ENCODE results near the gene KRTAP4-5.
"Not testable (repeated sequence)": the region's sequence is repeated elsewhere in the genome, so short reads cannot be mapped to it uniquely, and the experiment has no call there.

KRTAP4-5 gene

DNA sequence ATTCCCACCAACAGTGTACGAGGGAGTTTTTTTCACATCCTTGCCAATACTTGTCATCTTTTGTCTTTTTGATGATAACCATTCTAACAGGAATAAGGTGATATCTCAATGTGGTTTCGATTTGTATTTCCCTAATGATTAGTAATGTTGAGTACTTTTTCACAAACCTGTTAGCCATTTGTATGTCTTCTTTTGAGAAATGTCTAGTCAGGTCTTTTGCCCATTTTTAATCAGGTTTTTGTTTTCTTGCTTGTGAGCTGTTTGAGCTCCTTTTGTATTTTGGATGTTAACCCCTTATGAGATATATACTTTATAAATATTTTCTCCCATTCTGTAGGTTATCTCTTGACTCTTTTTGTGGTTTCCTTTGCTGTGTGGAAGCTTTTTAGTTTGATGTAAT is 1.9 kb upstream of the KRTAP4-5 start:
- no peaks in the 10 kb centered on the region for H3K36me3 ChIP-seq (ENCODE audit: insufficient read depth)
- no peaks in the 10 kb centered on the region for H3K79me2 ChIP-seq (ENCODE audit: insufficient read depth, low read depth)
- no peak overlapping the region for H3K4me3 ChIP-seq (IDR thresholded peaks at IDR 0.05; ENCODE audit: insufficient read depth, low read depth, low read length)
- no peaks in the 10 kb centered on the region for H3K27me3 ChIP-seq (ENCODE audit: insufficient read depth, low read depth)
- H3K4me2 ChIP-seq = no peak overlapping the region
- no peak overlapping the region for H3K9ac ChIP-seq
- no peak overlapping the region for H2AFZ ChIP-seq (ENCODE audit: low read depth)
- no peaks in the 10 kb centered on the region for H4K20me1 ChIP-seq (ENCODE audit: insufficient read depth)
- H3K4me1 ChIP-seq (ENCODE audit: low read depth, poor library complexity, severe bottlenecking) = no peaks in the 10 kb centered on the region
- TF ChIP-seq, protein P1, sequence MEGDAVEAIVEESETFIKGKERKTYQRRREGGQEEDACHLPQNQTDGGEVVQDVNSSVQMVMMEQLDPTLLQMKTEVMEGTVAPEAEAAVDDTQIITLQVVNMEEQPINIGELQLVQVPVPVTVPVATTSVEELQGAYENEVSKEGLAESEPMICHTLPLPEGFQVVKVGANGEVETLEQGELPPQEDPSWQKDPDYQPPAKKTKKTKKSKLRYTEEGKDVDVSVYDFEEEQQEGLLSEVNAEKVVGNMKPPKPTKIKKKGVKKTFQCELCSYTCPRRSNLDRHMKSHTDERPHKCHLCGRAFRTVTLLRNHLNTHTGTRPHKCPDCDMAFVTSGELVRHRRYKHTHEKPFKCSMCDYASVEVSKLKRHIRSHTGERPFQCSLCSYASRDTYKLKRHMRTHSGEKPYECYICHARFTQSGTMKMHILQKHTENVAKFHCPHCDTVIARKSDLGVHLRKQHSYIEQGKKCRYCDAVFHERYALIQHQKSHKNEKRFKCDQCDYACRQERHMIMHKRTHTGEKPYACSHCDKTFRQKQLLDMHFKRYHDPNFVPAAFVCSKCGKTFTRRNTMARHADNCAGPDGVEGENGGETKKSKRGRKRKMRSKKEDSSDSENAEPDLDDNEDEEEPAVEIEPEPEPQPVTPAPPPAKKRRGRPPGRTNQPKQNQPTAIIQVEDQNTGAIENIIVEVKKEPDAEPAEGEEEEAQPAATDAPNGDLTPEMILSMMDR (conservative IDR thresholded peaks at IDR 0.05; ENCODE audit: low read depth, low read length) = no peak
- no peak overlapping the region for H3K27ac ChIP-seq

DNA sequence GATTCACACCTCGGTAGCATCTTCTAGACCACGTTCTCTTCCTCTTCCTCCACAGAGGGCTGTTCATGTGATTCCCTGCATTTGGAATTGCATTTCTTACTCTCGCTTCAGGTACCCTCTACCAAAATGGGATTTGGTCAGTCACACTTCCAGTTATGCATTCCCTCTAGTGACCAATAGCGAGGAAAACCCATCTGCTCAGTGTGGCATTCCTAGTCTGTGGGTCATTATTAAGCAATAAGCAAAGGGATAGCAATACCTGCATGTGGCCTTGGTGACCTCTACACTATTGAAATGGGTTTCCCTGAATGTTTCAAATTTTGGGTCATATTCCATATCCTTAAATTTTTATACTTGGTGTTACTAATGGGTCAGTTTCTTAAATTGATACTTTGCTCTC is 401 bp upstream of the KRTAP4-5 start:
- no peaks in the 10 kb centered on the region for H3K36me3 ChIP-seq (ENCODE audit: insufficient read depth)
- no peak overlapping the region for H2AFZ ChIP-seq (ENCODE audit: low read depth)
- no peaks in the 10 kb centered on the region for H3K27me3 ChIP-seq (ENCODE audit: insufficient read depth, low read depth)
- H3K4me1 ChIP-seq (ENCODE audit: low read depth, poor library complexity, severe bottlenecking) = no peaks in the 10 kb centered on the region
- no peak overlapping the region for H3K4me3 ChIP-seq (IDR thresholded peaks at IDR 0.05; ENCODE audit: insufficient read depth, low read depth, low read length)
- TF ChIP-seq, protein P1 (conservative IDR thresholded peaks at IDR 0.05; ENCODE audit: low read depth, low read length) = no peak
- H3K9ac ChIP-seq = no peak overlapping the region
- no peak overlapping the region for H3K27ac ChIP-seq
- no peak overlapping the region for H3K4me2 ChIP-seq
- H3K79me2 ChIP-seq (ENCODE audit: insufficient read depth, low read depth) = no peaks in the 10 kb centered on the region
- H4K20me1 ChIP-seq (ENCODE audit: insufficient read depth) = no peaks in the 10 kb centered on the region

DNA sequence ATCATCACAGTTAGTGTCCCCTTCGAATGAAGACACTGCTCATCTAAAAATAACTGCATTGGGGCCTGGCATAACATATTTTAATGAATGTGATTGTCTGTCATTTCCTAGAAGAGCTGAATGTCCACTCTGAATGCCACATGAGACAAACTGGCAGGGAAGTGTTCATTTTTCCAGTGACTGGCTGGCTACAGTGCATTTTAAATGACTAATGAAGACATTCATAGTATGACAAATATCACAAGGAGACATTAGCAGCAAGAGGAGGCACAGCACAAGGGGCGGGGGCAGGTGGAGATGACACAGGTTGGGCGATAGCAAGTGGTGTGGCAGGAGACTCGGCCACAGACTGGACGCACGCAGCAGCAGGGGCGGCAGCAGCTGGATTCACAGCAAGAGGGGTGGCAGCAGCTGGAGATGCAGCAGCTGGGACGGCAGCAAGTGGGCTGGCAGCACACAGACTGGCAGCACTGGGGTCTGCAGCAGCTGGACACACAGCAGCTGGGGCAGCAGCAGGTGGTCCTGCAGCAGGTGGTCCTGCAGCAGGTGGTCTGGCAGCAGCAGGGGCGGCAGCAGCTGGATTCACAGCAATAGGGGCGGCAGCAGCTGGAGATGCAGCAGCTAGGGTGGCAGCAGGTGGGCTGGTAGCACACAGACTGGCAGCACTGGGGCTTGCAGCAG is 514 bp downstream of the KRTAP4-5 start:
- not testable (repeated sequence) for H3K27ac ChIP-seq; H3K4me3 ChIP-seq (IDR thresholded peaks at IDR 0.05; ENCODE audit: insufficient read depth, low read depth, low read length); H2AFZ ChIP-seq (ENCODE audit: low read depth); H3K36me3 ChIP-seq (ENCODE audit: insufficient read depth); H3K4me1 ChIP-seq (ENCODE audit: low read depth, poor library complexity, severe bottlenecking); H4K20me1 ChIP-seq (ENCODE audit: insufficient read depth); H3K4me2 ChIP-seq; H3K79me2 ChIP-seq (ENCODE audit: insufficient read depth, low read depth); H3K9ac ChIP-seq; H3K27me3 ChIP-seq (ENCODE audit: insufficient read depth, low read depth)

DNA sequence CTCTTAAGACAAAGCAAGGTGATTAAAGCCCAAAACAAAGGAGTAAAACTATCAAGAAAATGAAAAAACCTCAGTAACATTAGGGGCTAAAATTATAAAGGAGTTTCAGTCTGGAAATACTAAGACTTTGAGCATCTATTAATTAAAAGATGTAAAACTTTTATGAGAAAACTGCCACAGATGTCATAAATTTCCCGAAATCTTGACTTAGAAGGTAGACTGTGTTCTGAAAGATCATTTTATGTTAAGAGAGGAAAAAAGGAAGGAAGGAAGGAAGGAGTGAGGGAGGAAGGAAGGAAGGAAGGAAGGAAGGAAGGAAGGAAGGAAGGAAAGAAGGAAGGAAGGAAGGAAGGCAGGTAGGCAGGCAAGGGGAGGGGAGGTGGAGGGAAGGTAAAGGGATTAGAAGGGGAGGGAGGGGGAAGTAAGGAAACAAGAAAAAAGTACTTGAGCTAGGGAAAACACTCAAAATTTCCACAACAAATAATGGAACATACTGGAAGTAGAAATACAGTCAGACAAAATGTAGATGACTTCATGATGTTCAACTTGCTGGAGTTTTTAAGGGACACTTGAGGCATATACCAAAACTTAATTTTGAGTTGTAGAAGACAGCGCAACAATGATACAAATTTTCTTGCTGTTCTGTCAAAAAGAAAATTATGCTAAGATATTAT is 2.0 kb downstream of the KRTAP4-5 start:
- H3K4me3 ChIP-seq (IDR thresholded peaks at IDR 0.05; ENCODE audit: insufficient read depth, low read depth, low read length) = no peak overlapping the region
- no peaks in the 10 kb centered on the region for H3K36me3 ChIP-seq (ENCODE audit: insufficient read depth)
- no peaks in the 10 kb centered on the region for H3K27me3 ChIP-seq (ENCODE audit: insufficient read depth, low read depth)
- H3K79me2 ChIP-seq (ENCODE audit: insufficient read depth, low read depth) = no peaks in the 10 kb centered on the region
- no peak overlapping the region for H2AFZ ChIP-seq (ENCODE audit: low read depth)
- no peak overlapping the region for H3K27ac ChIP-seq
- H3K4me2 ChIP-seq = no peak overlapping the region
- TF ChIP-seq, protein P1 (conservative IDR thresholded peaks at IDR 0.05; ENCODE audit: low read depth, low read length) = no peak
- H3K4me1 ChIP-seq (ENCODE audit: low read depth, poor library complexity, severe bottlenecking) = no peaks in the 10 kb centered on the region
- H4K20me1 ChIP-seq (ENCODE audit: insufficient read depth) = no peaks in the 10 kb centered on the region
- no peak overlapping the region for H3K9ac ChIP-seq

DNA sequence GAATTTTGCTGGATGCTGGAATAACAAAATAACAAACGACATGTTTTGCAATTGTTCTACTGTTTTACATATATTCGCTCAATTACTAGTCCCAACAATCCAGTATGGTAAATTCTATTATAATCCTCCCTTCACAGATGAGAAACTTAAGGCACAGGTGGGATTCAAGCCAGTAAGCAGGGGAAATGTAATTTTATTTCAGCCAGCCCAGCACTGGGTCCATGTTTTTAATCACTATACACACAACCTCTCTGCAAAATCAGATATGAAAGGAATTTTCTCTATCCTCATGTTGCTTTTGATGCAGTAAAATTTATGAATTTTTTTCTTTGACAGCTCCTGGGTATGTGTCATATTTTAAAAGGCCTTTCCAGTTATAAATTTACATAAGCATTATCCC is 4.4 kb downstream of the KRTAP4-5 start:
- no peaks in the 10 kb centered on the region for H3K27me3 ChIP-seq (ENCODE audit: insufficient read depth, low read depth)
- H3K36me3 ChIP-seq (ENCODE audit: insufficient read depth) = no peaks in the 10 kb centered on the region
- H3K4me1 ChIP-seq (ENCODE audit: low read depth, poor library complexity, severe bottlenecking) = no peaks in the 10 kb centered on the region
- H3K79me2 ChIP-seq (ENCODE audit: insufficient read depth, low read depth) = no peaks in the 10 kb centered on the region
- H2AFZ ChIP-seq (ENCODE audit: low read depth) = no peak overlapping the region
- TF ChIP-seq, protein P1 (conservative IDR thresholded peaks at IDR 0.05; ENCODE audit: low read depth, low read length) = no peak
- no peak overlapping the region for H3K9ac ChIP-seq
- no peak overlapping the region for H3K4me3 ChIP-seq (IDR thresholded peaks at IDR 0.05; ENCODE audit: insufficient read depth, low read depth, low read length)
- H3K27ac ChIP-seq = no peak overlapping the region
- H3K4me2 ChIP-seq = no peak overlapping the region
- no peaks in the 10 kb centered on the region for H4K20me1 ChIP-seq (ENCODE audit: insufficient read depth)

All from KMS-11 (cell line).